Stimulated activated naive CD8-positive, alpha-beta T cell treated with anti-CD3 and anti-CD28 coated beads, Interleukin-15, amount 100 ng/mL, for 72 hours (primary cell): ENCODE results near the gene CAMK4.
"Not testable (repeated sequence)": the region's sequence is repeated elsewhere in the genome, so short reads cannot be mapped to it uniquely, and the experiment has no call there.

ENCODE experiments used
- ATAC-seq: fragments of 150-1000 bp; cut with Tn5 transposase; 2 replicates; pipeline ENCODE4 v1.10.0; 2021; ENCODE audit warnings: mild to moderate bottlenecking, moderate library complexity
- DNase-seq, 2 donors: peaks; one replicate each; pipeline ENCODE4 v3.0.0; 2021 to 2022
- H3K27ac Mint-ChIP-seq, 2 donors: one replicate each; pipeline ENCODE4 v1.8.0; 2022; ENCODE audit warnings: mild to moderate bottlenecking in 2 of 2, mixed read lengths in 2 of 2, moderate library complexity in 2 of 2
- H3K27me3 Mint-ChIP-seq: one replicate; pipeline ENCODE4 v1.8.0; 2022; ENCODE audit warnings: mixed read lengths
- H3K4me1 Mint-ChIP-seq: one replicate; pipeline ENCODE4 v1.8.0; 2022; ENCODE audit warnings: mild to moderate bottlenecking, mixed read lengths
- H3K4me3 Mint-ChIP-seq, 2 donors: one replicate each; pipeline ENCODE4 v1.8.0; 2022; ENCODE audit warnings: mild to moderate bottlenecking in 2 of 2, mixed read lengths in 2 of 2, moderate library complexity in 1 of 2
- H3K9me3 Mint-ChIP-seq, 2 donors: one replicate each; pipeline ENCODE4 v1.8.0; 2022; ENCODE audit warnings: mixed read lengths in 2 of 2

The CAMK4 gene

GRCh38 chr5:111262815-111263214, 38.6 kb downstream of the CAMK4 start:
- peak overlapping the region in 1 of 2 donors; percentile 23 for H3K27ac Mint-ChIP-seq
- peak overlapping the region in 1 of 2 donors; percentile 20 for H3K4me3 Mint-ChIP-seq
- peak; percentile 85 for ATAC-seq
- H3K9me3 Mint-ChIP-seq: peaks cover 15 to 16% of the 10 kb centered on the region in 2 donors
- H3K4me1 Mint-ChIP-seq: peaks cover 17% of the 10 kb centered on the region
- no peak for DNase-seq
- H3K27me3 Mint-ChIP-seq: no peaks in the 10 kb centered on the region

- Mint-ChIP-seq H3K27me3 (no peaks in the 10 kb centered on the region), H3K9me3 (peaks cover 33 to 35% of the 10 kb centered on the region in 2 donors), H3K4me3 (no peak overlapping the region), H3K27ac (no peak overlapping the region), H3K4me1 (peaks cover 52% of the 10 kb centered on the region)
- ATAC-seq: no peak
- DNase-seq: no peak
Measured at GRCh38 chr5:111266491-111266890, 42.3 kb downstream of the CAMK4 start.

- ATAC-seq (no peak), DNase-seq (no peak)
- H3K27ac Mint-ChIP-seq: no peak overlapping the region
Measured at GRCh38 chr5:111268300-111268699, 44.1 kb downstream of the CAMK4 start.

GRCh38 chr5:111271885-111272284, 47.7 kb downstream of the CAMK4 start:
- no peak for ATAC-seq
- peaks cover 24 to 25% of the 10 kb centered on the region in 2 donors for H3K9me3 Mint-ChIP-seq
- DNase-seq: no peak
- H3K27me3 Mint-ChIP-seq: no peaks in the 10 kb centered on the region
- H3K4me3 Mint-ChIP-seq: no peak overlapping the region
- H3K27ac Mint-ChIP-seq: peak overlapping the region; percentile 61 to 71
- H3K4me1 Mint-ChIP-seq: peaks cover 69% of the 10 kb centered on the region

More at GRCh38 chr5:111268300-111268699, 44.1 kb downstream of the CAMK4 start:
- H3K4me1 Mint-ChIP-seq: peaks cover 61% of the 10 kb centered on the region
- no peak overlapping the region for H3K4me3 Mint-ChIP-seq
- peaks cover 37 to 38% of the 10 kb centered on the region in 2 donors for H3K9me3 Mint-ChIP-seq
- H3K27me3 Mint-ChIP-seq: no peaks in the 10 kb centered on the region

- Mint-ChIP-seq H3K27me3 (no peaks in the 10 kb centered on the region), H3K9me3 (no peaks in the 10 kb centered on the region), H3K4me1 (peaks cover 63% of the 10 kb centered on the region), H3K4me3 (no peak overlapping the region), H3K27ac (peak overlapping the region; percentile 12 to 41)
- ATAC-seq (no peak), DNase-seq (no peak)
Measured at GRCh38 chr5:111277061-111277460, 52.9 kb downstream of the CAMK4 start.

- ATAC-seq (peak; percentile 98), DNase-seq (peak; percentile 76 to 84)
- H3K9me3 Mint-ChIP-seq: no peaks in the 10 kb centered on the region
- H3K4me1 Mint-ChIP-seq: peaks cover 70% of the 10 kb centered on the region
- H3K27me3 Mint-ChIP-seq: no peaks in the 10 kb centered on the region
- H3K27ac Mint-ChIP-seq: peak overlapping the region; percentile 87 to 93
- H3K4me3 Mint-ChIP-seq: peak overlapping the region; percentile 42 to 57
Measured at GRCh38 chr5:111278858-111279504, 54.8 kb downstream of the CAMK4 start.

GRCh38 chr5:111280282-111280951, 56.2 kb downstream of the CAMK4 start:
- H3K27ac Mint-ChIP-seq: peak overlapping the region in 1 of 2 donors; percentile 85
- peaks cover 71% of the 10 kb centered on the region for H3K4me1 Mint-ChIP-seq
- H3K9me3 Mint-ChIP-seq: no peaks in the 10 kb centered on the region
- no peaks in the 10 kb centered on the region for H3K27me3 Mint-ChIP-seq
- DNase-seq (no peak), ATAC-seq (no peak)
- H3K4me3 Mint-ChIP-seq: no peak overlapping the region

- no peak overlapping the region for H3K4me3 Mint-ChIP-seq
- H3K27ac Mint-ChIP-seq: no peak overlapping the region
- no peaks in the 10 kb centered on the region for H3K9me3 Mint-ChIP-seq
- peaks cover 71% of the 10 kb centered on the region for H3K4me1 Mint-ChIP-seq
- H3K27me3 Mint-ChIP-seq: no peaks in the 10 kb centered on the region
- no peak for ATAC-seq
- DNase-seq: no peak
Measured at GRCh38 chr5:111282798-111283197, 58.6 kb downstream of the CAMK4 start.

GRCh38 chr5:111284825-111285224, 60.6 kb downstream of the CAMK4 start:
- Mint-ChIP-seq H3K27me3 (no peaks in the 10 kb centered on the region), H3K4me3 (no peak overlapping the region), H3K4me1 (peaks cover 69% of the 10 kb centered on the region), H3K27ac (no peak overlapping the region), H3K9me3 (peaks cover 0 to 8% of the 10 kb centered on the region in 2 donors)
- no peak for ATAC-seq
- no peak for DNase-seq

- Mint-ChIP-seq H3K9me3 (peaks cover 9 to 13% of the 10 kb centered on the region in 2 donors), H3K27me3 (no peaks in the 10 kb centered on the region), H3K4me3 (no peak overlapping the region), H3K4me1 (peaks cover 36% of the 10 kb centered on the region), H3K27ac (no peak overlapping the region)
- ATAC-seq: no peak
- no peak for DNase-seq
Measured at GRCh38 chr5:111294551-111294950, 70.4 kb downstream of the CAMK4 start.

GRCh38 chr5:111295649-111296048, 71.5 kb downstream of the CAMK4 start:
- no peak for ATAC-seq
- Mint-ChIP-seq H3K9me3 (peaks cover 9 to 13% of the 10 kb centered on the region in 2 donors), H3K4me3 (no peak overlapping the region), H3K4me1 (peaks cover 32% of the 10 kb centered on the region), H3K27me3 (no peaks in the 10 kb centered on the region), H3K27ac (no peak overlapping the region)
- no peak for DNase-seq

GRCh38 chr5:111296570-111296969, 72.4 kb downstream of the CAMK4 start:
- ATAC-seq: no peak
- Mint-ChIP-seq H3K9me3 (peaks cover 9 to 13% of the 10 kb centered on the region in 2 donors), H3K27me3 (no peaks in the 10 kb centered on the region), H3K4me3 (no peak overlapping the region), H3K4me1 (peaks cover 31% of the 10 kb centered on the region), H3K27ac (no peak overlapping the region)
- DNase-seq: no peak

- Mint-ChIP-seq H3K4me3 (peak overlapping the region in 1 of 2 donors; percentile 29), H3K4me1 (peaks cover 31% of the 10 kb centered on the region), H3K27me3 (no peaks in the 10 kb centered on the region), H3K9me3 (peaks cover 9 to 13% of the 10 kb centered on the region in 2 donors), H3K27ac (peak overlapping the region; percentile 65 to 74)
- peak in 1 of 2 donors; percentile 11 for DNase-seq
- ATAC-seq: no peak
Measured at GRCh38 chr5:111299067-111299481, 74.9 kb downstream of the CAMK4 start.

- H3K27me3 Mint-ChIP-seq: no peaks in the 10 kb centered on the region
- H3K27ac Mint-ChIP-seq: peak overlapping the region; percentile 94 to 98
- peaks cover 31% of the 10 kb centered on the region for H3K4me1 Mint-ChIP-seq
- peak overlapping the region; percentile 52 to 60 for H3K4me3 Mint-ChIP-seq
- DNase-seq (peak in 1 of 2 donors; percentile 36), ATAC-seq (peak; percentile 95)
- peaks cover 9 to 13% of the 10 kb centered on the region in 2 donors for H3K9me3 Mint-ChIP-seq
Measured at GRCh38 chr5:111299831-111300432, 75.7 kb downstream of the CAMK4 start.

- H3K27ac Mint-ChIP-seq: no peak overlapping the region
- no peak for DNase-seq
- H3K4me1 Mint-ChIP-seq: peaks cover 26% of the 10 kb centered on the region
- H3K9me3 Mint-ChIP-seq: peaks cover 9 to 13% of the 10 kb centered on the region in 2 donors
- no peak for ATAC-seq
- no peaks in the 10 kb centered on the region for H3K27me3 Mint-ChIP-seq
- H3K4me3 Mint-ChIP-seq: no peak overlapping the region
Measured at GRCh38 chr5:111301264-111301663, 77.1 kb downstream of the CAMK4 start.

GRCh38 chr5:111302043-111302442, 77.9 kb downstream of the CAMK4 start:
- not testable (repeated sequence) for ATAC-seq, DNase-seq, H3K27me3 Mint-ChIP-seq, H3K27ac Mint-ChIP-seq, H3K4me3 Mint-ChIP-seq
- Mint-ChIP-seq H3K9me3 (peaks cover 9 to 13% of the 10 kb centered on the region in 2 donors), H3K4me1 (peaks cover 26% of the 10 kb centered on the region)
